Activated CD8-positive, alpha-beta T cell treated with anti-CD3 and anti-CD28 coated beads for 36 hours (primary cell): Measurements from ENCODE around the gene CLCNKA. TPM values are rescaled to one million over a fixed set of nuclear protein-coding genes. Genes with fewer than 3 reads are reported as not detected.

Experiments used
- ATAC-seq: fragments of 200-7000 bp; cut with Tn5 transposase; one replicate; pipeline ENCODE4 v1.10.0; 2021; ENCODE audit warnings: mild to moderate bottlenecking, moderate library complexity
- CTCF ChIA-PET: fragments of 350-600 bp; sonication (Branson Sonifier 250); formaldehyde crosslinking; loops from one replicate; lab custom pipeline; 2021; ENCODE audit warnings: antibody characterized with exemption; lab: Charles Lee
- POLR2A ChIA-PET: fragments of 350-600 bp; sonication (Branson Sonifier 250); formaldehyde crosslinking; loops from one replicate; lab custom pipeline; 2021; ENCODE audit warnings: antibody characterized with exemption; lab: Charles Lee
- DNase-seq: peaks from one replicate; pipeline ENCODE4 v3.0.0-alpha.2; 2020
- H3K27ac Mint-ChIP-seq: one replicate; pipeline ENCODE4 v1.8.0; 2021; ENCODE audit warnings: mild to moderate bottlenecking, mixed read lengths
- H3K27me3 Mint-ChIP-seq: one replicate; pipeline ENCODE4 v1.8.0; 2021; ENCODE audit warnings: mixed read lengths
- H3K36me3 Mint-ChIP-seq: one replicate; pipeline ENCODE4 v1.8.0; 2021; ENCODE audit warnings: low read depth, mixed read lengths
- H3K4me1 Mint-ChIP-seq: one replicate; pipeline ENCODE4 v1.8.0; 2021; ENCODE audit warnings: low read depth, mixed read lengths
- H3K4me3 Mint-ChIP-seq: one replicate; pipeline ENCODE4 v1.8.0; 2021; ENCODE audit warnings: mild to moderate bottlenecking, moderate library complexity, mixed read lengths
- H3K9me3 Mint-ChIP-seq: one replicate; pipeline ENCODE4 v1.8.0; 2021; ENCODE audit warnings: mixed read lengths
- CTCF ChIP-seq: fragments of 200-600 bp; IDR thresholded peaks from one replicate; pipeline ENCODE4 v1.8.0; 2022; ENCODE audit warnings: antibody characterized with exemption, mild to moderate bottlenecking
- intact Hi-C: fragments of 100-400 bp; cut with micrococcal nuclease; formaldehyde crosslinking; loops from one replicate; pipeline ENCODE4 v1.10.0; 2022
- total RNA-seq, 2 experiments: library from RNA; stranded (reverse); gene quantifications; one replicate each; pipeline ENCODE4 v1.2.3, GENCODE V29; 2021

CLCNKA gene
- total RNA-seq, 2 experiments from 2014 or later, result not detected

GRCh38 chr1:16068356-16069270 is 46.8 kb downstream of the CLCNKA start:
- H3K4me1 Mint-ChIP-seq, result peaks cover 9% of the 10 kb centered on the region
- intact Hi-C loops, result no loop called here
- H3K9me3 Mint-ChIP-seq, result no peaks in the 10 kb centered on the region
- TF ChIP-seq CTCF, result no peak
- ChIA-PET POLR2A (no interaction called here), CTCF (interaction anchor here (3.5 to 3.7 kb wide), 2 partner anchors 11 to 277 kb away, joined by 14 to 26 read pairs; no protein-coding TSS in a partner anchor)
- no peaks in the 10 kb centered on the region for H3K36me3 Mint-ChIP-seq
- no peak overlapping the region for H3K27ac Mint-ChIP-seq
- ATAC-seq (no peak), DNase-seq (no peak)
- H3K4me3 Mint-ChIP-seq, result no peak overlapping the region
- peaks cover 15% of the 10 kb centered on the region for H3K27me3 Mint-ChIP-seq

- Mint-ChIP-seq H3K27ac (no peak overlapping the region), H3K4me1 (peaks cover 9% of the 10 kb centered on the region), H3K36me3 (no peaks in the 10 kb centered on the region), H3K9me3 (no peaks in the 10 kb centered on the region), H3K4me3 (no peak overlapping the region), H3K27me3 (peaks cover 23% of the 10 kb centered on the region)
- ATAC-seq (no peak), DNase-seq (no peak)
- CTCF ChIA-PET, result interaction anchor here (1.0 to 3.5 kb wide), 8 partner anchors 9 to 279 kb away, joined by 3 to 18 read pairs (median 4); no protein-coding TSS in a partner anchor
- TF ChIP-seq CTCF, result no peak
- POLR2A ChIA-PET, result interaction anchor here (0.6 kb wide), 1 partner anchor 489 kb away, joined by 3 read pairs; no protein-coding TSS in a partner anchor
- intact Hi-C loops, result loop anchor here (10.0 kb wide), 1 partner anchor 294 kb away; the partner anchor contains the start of gene SZRD1
Observed at GRCh38 chr1:16070640-16071355, 49.0 kb downstream of the CLCNKA start.

- CTCF ChIA-PET, result interaction anchor here (0.8 to 2.3 kb wide), 6 partner anchors 8 to 146 kb away, joined by 3 to 18 read pairs (median 4); no protein-coding TSS in a partner anchor
- H3K4me1 Mint-ChIP-seq, result peaks cover 9% of the 10 kb centered on the region
- H3K4me3 Mint-ChIP-seq, result no peak overlapping the region
- TF ChIP-seq CTCF, result no peak
- no peaks in the 10 kb centered on the region for H3K36me3 Mint-ChIP-seq
- POLR2A ChIA-PET, result interaction anchor here (1.0 kb wide), 1 partner anchor 94 kb away, joined by 3 read pairs; no protein-coding TSS in a partner anchor
- DNase-seq (no peak), ATAC-seq (no peak)
- intact Hi-C loops, result loop anchor here (10.0 kb wide), 1 partner anchor 293 kb away; the partner anchor contains the start of gene SZRD1
- H3K9me3 Mint-ChIP-seq, result no peaks in the 10 kb centered on the region
- H3K27me3 Mint-ChIP-seq, result peaks cover 23% of the 10 kb centered on the region
- no peak overlapping the region for H3K27ac Mint-ChIP-seq
Observed at GRCh38 chr1:16071614-16072013, 49.8 kb downstream of the CLCNKA start.

- Mint-ChIP-seq H3K36me3 (no peaks in the 10 kb centered on the region), H3K9me3 (no peaks in the 10 kb centered on the region), H3K27me3 (peaks cover 23% of the 10 kb centered on the region), H3K27ac (no peak overlapping the region), H3K4me3 (no peak overlapping the region), H3K4me1 (peaks cover 9% of the 10 kb centered on the region)
- DNase-seq (no peak), ATAC-seq (no peak)
- ChIA-PET CTCF (interaction anchor here (0.8 to 2.3 kb wide), 7 partner anchors 7 to 145 kb away, joined by 3 to 21 read pairs (median 6); no protein-coding TSS in a partner anchor), POLR2A (interaction anchor here (1.0 to 1.2 kb wide), 2 partner anchors 94 to 195 kb away, joined by 3 read pairs; no protein-coding TSS in a partner anchor)
- intact Hi-C loops, result loop anchor here (10.0 kb wide), 1 partner anchor 293 kb away; the partner anchor contains the start of gene SZRD1
- TF ChIP-seq CTCF, result no peak
Observed at GRCh38 chr1:16072095-16072494, 50.3 kb downstream of the CLCNKA start.
